SK-N-MC (cell line): Measurements from ENCODE around the gene ASF1B.

ENCODE experiments used
- EZH2 ChIP-seq: fragments of 200-600 bp; sonication (generic); IDR thresholded peaks from one replicate; pipeline ENCODE4 v1.6.1; 2017; ENCODE audit warnings: antibody characterized with exemption
- FOXP2 ChIP-seq: optimal IDR thresholded peaks from 2 replicates; pipeline ENCODE3; 2011; ENCODE audit warnings: mild to moderate bottlenecking, moderate library complexity; ENCODE audit not compliant: insufficient read depth; ENCODE audit errors: extremely low read length, control extremely low read depth
- POLR2AphosphoS5 ChIP-seq: IDR thresholded peaks from 2 replicates; pipeline ENCODE4 v1.6.1; 2012; ENCODE audit warnings: mild to moderate bottlenecking, low read depth, low read length, borderline replicate concordance

DNA sequence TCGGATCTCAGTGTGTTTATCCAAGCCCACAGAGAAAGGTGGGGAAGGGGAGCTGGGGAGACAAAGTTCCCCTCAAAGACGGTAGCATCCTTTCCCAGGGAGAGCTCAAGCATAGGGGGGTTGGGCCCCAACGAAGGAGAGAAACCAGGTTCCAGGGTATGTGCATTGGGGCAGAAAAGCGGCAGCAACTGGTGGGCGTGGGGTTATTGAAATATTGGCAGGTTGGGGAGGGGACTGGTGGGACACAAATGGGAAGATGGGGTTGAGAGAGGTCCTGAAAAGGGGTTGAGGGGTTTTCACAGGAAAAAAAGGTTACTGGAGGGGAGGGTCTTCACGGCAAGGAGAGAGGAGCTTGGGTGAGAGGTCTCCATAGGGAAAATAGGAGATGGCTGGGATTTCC is 1.0 kb downstream of the ASF1B start:
- TF ChIP-seq EZH2 = no peak
- no peak for TF ChIP-seq POLR2AphosphoS5
- no peak for TF ChIP-seq FOXP2
